ENCODE results near the gene CD84.
"Not testable (repeated sequence)": the region's sequence is repeated elsewhere in the genome, so short reads cannot be mapped to it uniquely, and the experiment has no call there.

CD84 gene

DNA sequence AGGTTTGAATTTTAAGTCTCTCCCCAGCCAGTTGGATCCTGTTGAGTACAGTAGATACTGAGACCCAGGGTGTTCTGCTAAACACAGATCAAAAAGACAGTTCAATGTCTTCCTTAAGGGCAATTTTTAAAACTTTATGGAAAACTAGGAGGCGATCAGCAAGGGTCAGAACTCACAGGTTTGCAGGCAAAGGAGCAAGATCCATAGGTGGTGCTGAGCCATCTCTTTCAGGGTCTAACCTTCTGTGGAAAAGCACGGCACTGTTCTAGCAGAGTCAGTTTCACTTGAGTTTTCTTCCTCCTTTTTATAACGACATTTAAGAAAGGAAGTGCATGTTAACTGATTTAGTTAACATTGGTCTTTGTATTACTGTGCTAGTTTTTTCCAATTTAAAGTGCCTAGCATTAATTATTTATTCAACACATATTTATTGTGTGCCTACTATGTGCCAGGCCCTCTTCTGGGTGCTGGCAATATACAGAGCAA lies at the start of gene CD84:
Gene CD84 (minus strand): TSS at position 281 of the 486 bp plus-strand sequence. CDS start 59 bp downstream, at position 222.
- no peak for DNase-seq (ENCODE audit: low read depth)

DNA sequence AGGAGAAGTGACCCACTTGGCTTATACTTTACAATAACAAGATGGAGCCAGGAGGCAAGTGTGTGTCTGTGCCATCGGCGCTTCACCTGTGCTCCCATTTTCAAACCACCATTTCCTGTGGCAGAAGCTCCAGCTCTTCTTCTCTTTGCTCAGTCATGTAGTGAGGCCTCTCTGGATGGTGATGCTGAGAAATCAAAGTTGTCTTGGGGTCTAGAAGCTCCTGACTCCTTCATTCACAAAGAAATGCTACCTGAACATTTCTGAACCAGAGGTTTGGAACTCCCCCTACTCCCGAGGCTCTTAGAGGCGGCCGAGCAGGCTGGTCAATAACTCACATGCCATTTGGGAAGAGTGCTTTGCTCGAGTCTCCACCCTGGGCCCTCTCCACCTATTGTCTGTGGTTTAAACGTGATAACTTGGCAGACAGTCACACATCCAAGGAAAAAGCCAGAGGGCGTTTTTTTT lies 49.5 kb upstream of the CD84 start:
- DNase-seq (ENCODE audit: low read depth) = no peak

GRCh38 chr1:160627677-160628289 lies 48.5 kb upstream of the CD84 start:
- not testable (repeated sequence) for DNase-seq (ENCODE audit: low read depth)

DNA sequence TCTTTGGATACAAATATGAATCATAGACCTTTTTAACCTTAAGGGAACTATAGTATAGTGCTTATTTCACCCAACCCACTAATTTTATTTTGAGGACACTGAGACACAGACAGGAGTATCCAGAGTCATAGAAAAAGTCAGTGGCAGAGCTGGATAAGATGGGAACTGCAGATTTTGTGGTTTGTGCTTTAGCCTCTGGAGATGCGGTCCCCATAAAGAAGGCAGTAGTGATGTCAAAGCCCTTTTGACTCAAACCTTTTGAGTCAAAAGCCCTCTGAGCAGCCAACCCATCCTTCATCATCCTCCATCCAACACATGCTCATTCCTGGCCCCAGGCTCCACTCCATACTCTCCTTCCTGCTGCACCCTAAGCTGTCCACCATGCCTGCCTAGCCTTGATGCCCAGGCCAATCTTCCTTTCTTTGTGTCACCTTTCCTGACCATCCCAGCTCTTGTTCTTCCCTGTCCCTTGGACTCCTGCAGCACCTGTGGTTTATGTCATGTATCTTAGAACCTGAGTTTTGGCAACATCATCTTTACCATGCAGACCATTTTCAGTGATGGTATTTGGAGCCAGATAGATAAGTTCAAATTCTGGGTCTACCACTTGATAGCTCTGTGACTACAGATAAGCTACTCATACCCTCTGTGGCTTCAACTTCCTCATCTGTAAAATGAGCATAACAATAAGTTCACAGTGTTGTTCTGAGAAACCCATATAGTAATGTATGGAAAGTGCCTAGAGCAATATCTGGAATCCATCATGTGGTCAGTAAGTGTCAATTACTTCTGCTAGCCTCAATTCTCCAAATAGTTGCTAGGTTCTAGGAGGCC lies 47.4 kb upstream of the CD84 start:
- DNase-seq (ENCODE audit: low read depth) = no peak

GRCh38 chr1:160625725-160626498 lies 46.6 kb upstream of the CD84 start:
- no peak for DNase-seq (ENCODE audit: low read depth)

DNA sequence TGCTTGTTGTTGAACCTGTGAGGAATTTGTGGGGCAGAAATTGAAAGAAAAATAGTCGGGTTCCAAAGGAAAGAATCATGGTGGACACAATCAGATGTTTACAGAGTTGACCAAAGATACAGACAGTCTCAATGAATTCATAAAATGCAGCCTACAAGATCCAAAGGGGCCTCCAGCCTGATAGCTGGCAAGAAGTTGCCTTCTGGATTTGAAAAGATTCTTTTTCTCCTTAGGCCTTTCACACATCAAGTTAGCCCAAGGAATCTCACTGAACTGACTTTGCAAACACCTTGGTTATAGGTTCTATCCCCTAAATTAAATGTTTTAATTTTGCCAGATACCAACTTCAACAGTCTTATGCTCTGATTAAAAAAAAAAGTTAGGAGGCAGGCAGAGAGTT lies 46.0 kb upstream of the CD84 start:
- no peak for DNase-seq (ENCODE audit: low read depth)

DNA sequence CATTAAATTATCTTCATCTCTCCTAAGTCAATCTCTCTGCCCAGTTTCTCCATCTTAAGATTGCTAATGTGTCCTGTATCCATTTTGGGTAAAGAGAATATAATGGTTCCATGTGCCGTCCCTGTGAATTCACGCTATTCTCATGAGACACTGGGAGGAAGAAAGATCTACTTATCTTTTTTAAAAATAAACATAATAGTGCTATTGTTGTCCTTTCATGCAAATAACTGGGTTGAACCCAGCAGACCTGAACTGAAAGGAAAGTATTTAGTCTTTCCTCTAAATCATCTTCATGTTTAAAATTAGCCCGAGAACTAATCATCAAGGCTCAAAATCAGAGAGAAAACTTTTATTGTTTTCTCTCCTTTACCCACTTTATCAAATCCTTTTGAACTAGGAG lies 45.2 kb upstream of the CD84 start:
- DNase-seq (ENCODE audit: low read depth) = no peak

GRCh38 chr1:160623862-160624261 lies 44.6 kb upstream of the CD84 start:
- no peak for DNase-seq (ENCODE audit: low read depth)

DNA sequence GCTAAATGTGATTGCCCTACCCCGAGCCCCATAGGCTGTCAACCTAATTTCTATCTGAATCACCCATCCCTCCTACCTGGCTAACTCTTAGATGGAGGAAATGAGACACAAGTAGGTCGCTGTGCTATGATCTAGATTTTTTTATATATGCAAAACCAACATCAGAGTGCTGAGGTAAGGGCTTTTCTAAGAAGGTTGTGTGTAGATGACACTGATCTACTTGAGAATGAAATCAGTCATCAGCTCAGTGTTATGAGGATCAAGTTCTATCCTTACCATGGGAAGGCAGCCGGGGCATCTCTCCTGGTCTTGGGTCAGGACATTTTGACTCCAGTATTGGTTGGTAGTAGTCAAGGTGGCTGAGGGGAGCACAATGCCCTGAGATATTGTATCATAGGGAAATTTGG lies 43.9 kb upstream of the CD84 start:
- no peak for DNase-seq (ENCODE audit: low read depth)

DNA sequence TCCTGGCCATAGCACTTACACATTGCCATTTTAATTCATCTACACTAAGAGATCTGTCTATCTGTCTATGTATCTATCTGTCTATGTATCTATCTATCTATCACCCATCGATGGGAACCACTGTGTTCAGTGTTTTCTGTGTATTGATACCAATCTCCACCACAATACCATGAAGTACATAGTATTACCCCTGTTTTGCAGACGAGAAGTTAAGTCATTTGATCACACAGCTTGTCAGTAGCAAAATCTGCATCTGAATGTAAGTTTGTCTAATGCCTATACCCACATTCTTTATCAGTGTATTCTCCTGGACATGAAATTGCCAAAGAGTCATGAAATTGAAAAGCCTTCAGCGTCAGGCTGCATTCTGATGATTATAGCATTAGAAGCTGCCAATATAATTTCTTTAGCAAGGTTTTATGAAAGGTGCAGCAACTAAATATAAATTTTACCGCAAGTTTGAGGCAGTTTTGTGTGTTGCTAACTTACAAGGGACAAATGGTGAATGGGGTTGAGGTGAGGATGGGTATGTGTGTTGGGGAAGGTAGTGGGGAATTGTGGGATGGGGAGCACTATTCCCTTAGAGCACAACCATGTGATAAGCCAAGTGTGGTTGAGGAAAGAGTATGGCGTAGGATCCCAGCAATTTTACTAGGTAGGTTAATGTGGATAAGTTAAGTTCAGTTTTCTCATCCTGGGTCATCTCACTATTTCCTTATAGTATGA lies 43.4 kb upstream of the CD84 start:
- no peak for DNase-seq (ENCODE audit: low read depth)

DNA sequence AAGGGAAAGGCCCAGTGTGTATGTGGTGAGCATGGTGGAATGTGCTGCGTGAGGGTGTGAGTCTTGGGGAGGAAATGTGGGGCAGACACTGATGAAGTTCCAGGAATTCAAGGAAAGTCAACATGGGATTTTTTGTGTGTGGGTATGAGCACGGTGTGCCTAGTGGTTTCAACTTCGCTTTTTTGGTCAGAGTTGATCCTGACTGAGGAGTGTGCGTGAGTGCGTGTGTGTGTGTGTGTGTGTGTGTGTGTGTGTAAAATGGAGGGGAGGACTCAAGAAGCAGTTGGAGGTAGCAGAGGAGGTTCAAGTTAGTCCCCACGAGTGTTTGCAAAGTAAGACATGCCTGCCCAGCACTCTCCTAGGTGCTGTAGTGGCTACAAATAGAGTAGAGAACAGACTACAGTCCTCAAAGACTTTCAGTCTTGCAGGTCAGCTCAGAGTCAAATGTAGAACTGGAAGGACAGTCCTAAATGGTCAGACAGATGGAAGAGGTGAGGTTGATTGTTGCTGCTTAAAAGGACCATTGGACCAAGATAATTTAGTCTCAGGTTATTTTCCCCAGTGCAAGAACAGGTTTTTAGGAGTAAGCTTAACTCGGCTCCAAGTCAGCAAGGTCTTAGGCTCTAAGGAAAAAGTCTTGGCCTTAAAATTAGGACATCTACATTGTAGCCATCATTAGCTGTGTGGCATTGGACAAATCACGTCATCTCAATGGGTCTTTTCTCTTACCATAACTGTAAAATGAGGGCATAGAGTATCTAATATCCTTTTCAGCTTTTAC lies 42.5 kb upstream of the CD84 start:
- DNase-seq (ENCODE audit: low read depth) = no peak

DNA sequence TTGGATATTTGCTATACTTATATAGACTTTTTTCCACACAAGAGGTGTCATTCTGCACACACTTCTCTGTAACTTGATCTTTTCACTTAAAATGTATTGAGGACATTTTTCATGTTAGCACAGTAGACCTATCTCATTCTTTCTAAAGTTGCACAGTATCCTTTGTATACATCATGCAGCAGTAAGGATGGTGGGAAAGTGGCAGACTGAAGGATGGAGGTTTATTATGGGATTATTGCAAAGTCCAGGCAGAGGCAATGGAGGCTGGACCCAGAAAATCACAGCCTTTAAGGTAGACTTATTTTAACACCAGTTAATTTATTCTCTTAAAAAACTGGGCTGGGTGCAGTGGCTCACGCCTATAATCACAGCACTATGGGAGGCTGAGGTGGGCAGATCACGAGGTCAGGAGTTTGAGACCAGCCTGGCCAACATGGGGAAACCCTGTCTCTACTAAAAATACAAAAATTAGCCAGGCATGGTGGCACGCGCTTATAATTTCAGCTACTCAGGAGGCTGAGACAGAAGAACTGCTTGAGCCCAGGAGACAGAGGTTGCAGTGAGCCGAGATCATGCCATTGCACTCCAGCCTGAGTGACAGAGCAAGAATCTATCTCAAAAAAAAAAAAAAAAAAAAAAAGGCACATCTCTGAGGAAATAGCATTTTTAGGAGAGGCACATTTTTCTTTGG lies 41.8 kb upstream of the CD84 start:
- no peak for DNase-seq (ENCODE audit: low read depth)

DNA sequence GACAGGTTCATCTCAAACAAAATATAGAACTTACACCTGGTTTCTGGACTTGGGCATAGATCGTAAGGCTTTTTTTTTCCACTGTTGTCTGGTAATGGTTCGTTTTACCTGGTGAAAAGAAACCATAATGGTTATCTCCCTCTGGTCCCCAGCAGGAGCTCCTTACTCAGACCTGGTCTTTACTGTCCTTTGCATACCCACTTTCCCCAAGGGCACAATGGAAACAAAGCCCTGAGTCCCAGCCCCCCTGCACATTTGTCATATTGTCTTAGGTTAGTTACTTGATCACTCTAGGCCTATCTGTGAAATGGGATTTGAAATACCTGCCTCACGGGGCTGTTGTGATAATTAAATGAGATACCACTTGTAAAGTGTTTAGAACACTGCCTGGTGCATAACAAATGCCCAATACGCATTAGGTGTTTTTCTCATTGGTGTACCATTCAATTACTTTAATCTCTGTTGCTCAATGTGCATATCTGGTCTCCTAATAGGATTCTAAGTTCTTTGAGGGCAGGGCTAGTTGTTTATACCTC lies 40.5 kb upstream of the CD84 start:
- no peak for DNase-seq (ENCODE audit: low read depth)

- peak; percentile 23 for DNase-seq (ENCODE audit: low read depth)
These were observed 39.5 kb upstream of the CD84 start for GRCh38 chr1:160618763-160619274.

- no peak for DNase-seq (ENCODE audit: low read depth)
These were observed 39.0 kb upstream of the CD84 start for GRCh38 chr1:160618327-160618726.

DNA sequence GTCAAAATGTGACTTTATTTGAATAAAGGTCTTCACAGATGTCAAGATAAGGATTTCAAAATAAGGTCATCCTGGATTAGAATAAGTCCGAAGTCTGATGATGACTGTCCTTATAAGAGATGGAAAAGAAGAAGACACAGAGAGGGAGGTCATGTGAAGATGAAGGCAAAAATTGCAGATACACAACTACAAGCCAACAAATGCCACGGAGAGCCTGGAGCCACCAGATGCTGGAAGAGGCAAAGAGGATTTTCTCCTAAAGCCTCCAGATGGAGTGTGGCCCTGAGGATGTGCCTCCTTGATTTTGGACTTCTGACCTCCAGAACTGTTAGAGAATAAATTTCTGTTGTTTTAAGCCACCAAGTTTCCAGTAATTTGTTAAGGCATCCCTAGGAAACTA lies 36.4 kb upstream of the CD84 start:
- DNase-seq (ENCODE audit: low read depth) = no peak

- DNase-seq (ENCODE audit: low read depth) = no peak
These were observed 35.1 kb upstream of the CD84 start for GRCh38 chr1:160614410-160614809.

DNA sequence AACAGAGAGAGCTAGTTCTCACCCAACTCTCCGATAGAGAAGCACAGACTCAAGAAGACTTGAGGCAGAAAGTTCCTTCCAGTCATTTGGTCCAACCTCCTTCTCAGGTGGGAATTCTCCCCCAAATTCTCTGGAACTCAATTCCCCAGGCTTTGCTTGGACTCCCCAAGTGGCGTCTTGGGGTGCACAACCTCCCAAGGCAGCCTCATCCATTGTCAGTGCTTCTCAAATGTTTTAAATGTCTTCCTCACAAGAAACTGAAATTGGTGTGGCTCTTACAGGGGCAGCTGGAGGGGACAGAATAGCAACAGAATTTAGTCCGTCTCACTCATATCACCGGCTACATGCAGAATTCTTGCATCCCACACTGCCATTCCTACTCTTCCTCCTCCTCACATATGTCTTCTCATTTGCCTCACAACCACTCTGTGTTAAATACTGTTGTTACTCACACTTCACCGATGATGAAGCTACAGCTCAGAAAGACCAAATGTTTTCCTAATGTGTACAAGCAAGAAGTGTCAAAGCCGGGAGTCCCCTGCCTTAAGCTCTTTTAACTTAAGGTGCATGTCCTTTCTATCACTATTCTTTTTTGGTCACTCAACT lies 33.4 kb upstream of the CD84 start:
- DNase-seq (ENCODE audit: low read depth) = no peak

DNA sequence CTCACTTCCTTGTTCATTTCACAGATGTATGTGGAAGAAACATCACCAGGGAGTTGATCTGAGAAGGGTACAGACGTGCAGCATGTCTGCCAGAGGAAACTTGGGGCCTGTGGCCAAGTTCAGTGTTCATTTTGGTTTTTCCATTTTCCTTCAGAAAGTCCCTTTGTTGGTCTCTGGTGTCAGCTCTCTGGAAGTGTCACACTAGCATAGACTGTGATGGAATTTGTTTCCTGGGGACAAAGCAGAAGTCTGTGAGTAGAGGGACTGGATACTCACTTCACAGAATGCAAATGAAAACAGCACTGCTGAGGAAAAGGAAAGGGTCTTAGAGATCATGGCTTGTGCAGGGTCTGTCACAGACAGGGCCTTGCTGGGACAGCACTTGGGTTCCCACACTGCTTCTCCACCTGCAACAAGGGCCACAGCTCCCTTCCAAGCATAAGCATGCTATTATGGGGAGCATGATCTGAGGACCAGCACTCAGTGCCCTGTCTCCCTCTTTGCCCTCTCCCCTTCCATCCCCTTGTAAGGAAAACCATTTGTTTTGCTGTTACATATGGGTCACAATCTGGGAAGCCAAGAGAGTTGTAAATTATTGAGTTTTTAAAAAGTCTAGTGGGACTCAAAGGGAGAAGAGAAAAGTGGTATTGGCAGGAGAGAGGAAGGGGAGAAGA lies 31.4 kb upstream of the CD84 start:
- DNase-seq (ENCODE audit: low read depth) = no peak

Measured in ELR (cell line).